HepG2 (cell line): ENCODE measurements around the gene TMTC2.

Experiments used
- ATF1 ChIP-seq: IDR thresholded peaks from 2 replicates; pipeline ENCODE4 v1.6.1; 2016; ENCODE audit warnings: mild to moderate bottlenecking, control low read depth
- CBFB ChIP-seq: sonication (generic); formaldehyde crosslinking; IDR thresholded peaks from 2 replicates; pipeline ENCODE4 v1.4.0; 2020; ENCODE audit warnings: missing genetic modification reagents
- CREB1 ChIP-seq, 2 experiments: fragments of 450-650 bp in 1 of 2; IDR thresholded peaks; 2 replicates each; pipeline ENCODE4 v1.6.1; 2016 to 2017; ENCODE audit warnings: control low read depth in 1 of 2, mild to moderate bottlenecking in 1 of 2, missing compliant biosample characterization in 1 of 2, missing genetic modification characterization in 1 of 2
- MATR3 ChIP-seq: sonication (generic); formaldehyde crosslinking; IDR thresholded peaks from 2 replicates; pipeline ENCODE4 v1.4.0; 2020; ENCODE audit warnings: missing genetic modification reagents
- PLRG1 ChIP-seq: fragments of 450-650 bp; conservative IDR thresholded peaks from 2 replicates; pipeline ENCODE4 v1.6.1; 2016
- POLR2A ChIP-seq, 2 experiments: IDR thresholded peaks; 2 replicates each; pipeline ENCODE4 v1.6.1; 2011; ENCODE audit warnings: low read depth in 2 of 2, low read length in 2 of 2, mild to moderate bottlenecking in 1 of 2, moderate library complexity in 1 of 2; ENCODE audit not compliant: insufficient read depth in 1 of 2
- RELA ChIP-seq: sonication (generic); formaldehyde crosslinking; IDR thresholded peaks from 2 replicates; pipeline ENCODE4 v1.4.0; 2020; ENCODE audit warnings: missing genetic modification reagents
- TCF7L2 ChIP-seq: IDR thresholded peaks from 2 replicates; pipeline ENCODE4 v1.6.1; 2011; ENCODE audit warnings: mild to moderate bottlenecking, low read depth, low read length, moderate library complexity
- ZNF335 ChIP-seq: sonication (generic); formaldehyde crosslinking; IDR thresholded peaks from 2 replicates; pipeline ENCODE4 v1.4.0; 2020; ENCODE audit warnings: missing genetic modification reagents
- ZNF644 ChIP-seq: IDR thresholded peaks from 2 replicates; pipeline ENCODE4 v1.6.1; 2016; ENCODE audit warnings: low read depth
- TF ChIP-seq, protein P1 (sequence below): IDR thresholded peaks from 2 replicates; pipeline ENCODE4 v1.6.1; 2012; ENCODE audit warnings: inconsistent platforms
- TF ChIP-seq, protein P2 (sequence below): sonication (generic); formaldehyde crosslinking; IDR thresholded peaks from 2 replicates; pipeline ENCODE4 v1.4.0; 2020; ENCODE audit warnings: missing genetic modification reagents, borderline replicate concordance

GRCh38 chr12:82966001-82966559 is 279.4 kb downstream of the TMTC2 start:
- TF ChIP-seq CBFB (CRISPR knock-in tag) (no peak), TCF7L2 (no peak), ZNF335 (no peak), POLR2A (IDR thresholded peaks at IDR 0.05; ENCODE audit: insufficient read depth in 1 of 2, low read depth in 2 of 2, low read length in 2 of 2) (no peak), ATF1 (CRISPR knock-in tag) (no peak), PLRG1 (no peak), CREB1 (IDR thresholded peaks at IDR 0.05) (no peak), CREB1 (CRISPR knock-in tag; IDR thresholded peaks at IDR 0.05) (no peak), MATR3 (CRISPR knock-in tag) (no peak), ZNF644 (CRISPR knock-in tag) (no peak), RELA (CRISPR knock-in tag) (no peak)
- TF ChIP-seq, protein P1, sequence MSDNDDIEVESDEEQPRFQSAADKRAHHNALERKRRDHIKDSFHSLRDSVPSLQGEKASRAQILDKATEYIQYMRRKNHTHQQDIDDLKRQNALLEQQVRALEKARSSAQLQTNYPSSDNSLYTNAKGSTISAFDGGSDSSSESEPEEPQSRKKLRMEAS, result no peak
- TF ChIP-seq, protein P2, sequence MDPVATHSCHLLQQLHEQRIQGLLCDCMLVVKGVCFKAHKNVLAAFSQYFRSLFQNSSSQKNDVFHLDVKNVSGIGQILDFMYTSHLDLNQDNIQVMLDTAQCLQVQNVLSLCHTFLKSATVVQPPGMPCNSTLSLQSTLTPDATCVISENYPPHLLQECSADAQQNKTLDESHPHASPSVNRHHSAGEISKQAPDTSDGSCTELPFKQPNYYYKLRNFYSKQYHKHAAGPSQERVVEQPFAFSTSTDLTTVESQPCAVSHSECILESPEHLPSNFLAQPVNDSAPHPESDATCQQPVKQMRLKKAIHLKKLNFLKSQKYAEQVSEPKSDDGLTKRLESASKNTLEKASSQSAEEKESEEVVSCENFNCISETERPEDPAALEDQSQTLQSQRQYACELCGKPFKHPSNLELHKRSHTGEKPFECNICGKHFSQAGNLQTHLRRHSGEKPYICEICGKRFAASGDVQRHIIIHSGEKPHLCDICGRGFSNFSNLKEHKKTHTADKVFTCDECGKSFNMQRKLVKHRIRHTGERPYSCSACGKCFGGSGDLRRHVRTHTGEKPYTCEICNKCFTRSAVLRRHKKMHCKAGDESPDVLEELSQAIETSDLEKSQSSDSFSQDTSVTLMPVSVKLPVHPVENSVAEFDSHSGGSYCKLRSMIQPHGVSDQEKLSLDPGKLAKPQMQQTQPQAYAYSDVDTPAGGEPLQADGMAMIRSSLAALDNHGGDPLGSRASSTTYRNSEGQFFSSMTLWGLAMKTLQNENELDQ, result no peak
